Trophoblast cell (in vitro differentiated cells and primary cell): Measurements from ENCODE around the gene KCNB1.

Source experiments
- DNase-seq, 2 donors: peaks; one replicate each; pipeline ENCODE4 v3.0.0-alpha.2; 2016
- H2AFZ ChIP-seq: 2 replicates; pipeline ENCODE4 v1.6.1; 2013; ENCODE audit warnings: low read length, moderate library complexity, mild to moderate bottlenecking; ENCODE audit not compliant: insufficient read depth, poor library complexity
- H2AK5ac ChIP-seq: 2 replicates; pipeline ENCODE4 v1.6.1; 2013; ENCODE audit warnings: mild to moderate bottlenecking, low read length
- H2BK120ac ChIP-seq: 2 replicates; pipeline ENCODE4 v1.6.1; 2013; ENCODE audit warnings: low read length, mild to moderate bottlenecking, moderate library complexity; ENCODE audit not compliant: insufficient read depth, poor library complexity
- H2BK12ac ChIP-seq: 2 replicates; pipeline ENCODE4 v1.6.1; 2013; ENCODE audit warnings: mild to moderate bottlenecking, low read length, moderate library complexity
- H2BK5ac ChIP-seq: 2 replicates; pipeline ENCODE4 v1.6.1; 2013; ENCODE audit warnings: low read length, low read depth, moderate library complexity, mild to moderate bottlenecking; ENCODE audit not compliant: poor library complexity
- H3K14ac ChIP-seq: 2 replicates; pipeline ENCODE4 v1.6.1; 2013; ENCODE audit warnings: mild to moderate bottlenecking, low read length
- H3K18ac ChIP-seq: 2 replicates; pipeline ENCODE4 v1.6.1; 2013; ENCODE audit warnings: mild to moderate bottlenecking, low read length
- H3K23ac ChIP-seq: 2 replicates; pipeline ENCODE4 v1.6.1; 2013; ENCODE audit warnings: low read length
- H3K27ac ChIP-seq: 2 replicates; pipeline ENCODE4 v1.5.1; 2013; ENCODE audit warnings: low read depth, mild to moderate bottlenecking, inconsistent platforms, low read length, moderate library complexity
- H3K27me3 ChIP-seq: 2 replicates; pipeline ENCODE4 v1.6.1; 2013; ENCODE audit warnings: inconsistent platforms, mild to moderate bottlenecking, low read length, moderate library complexity; ENCODE audit not compliant: insufficient read depth
- H3K36me3 ChIP-seq, 2 experiments: 1 replicate in 1 of 2; 2 replicates in 1 of 2; pipeline ENCODE4 v1.6.1; 2013; ENCODE audit warnings: low read length in 2 of 2, mild to moderate bottlenecking in 2 of 2, moderate library complexity in 1 of 2; ENCODE audit not compliant: insufficient read depth in 2 of 2, control insufficient read depth in 1 of 2
- H3K4ac ChIP-seq: 2 replicates; pipeline ENCODE4 v1.6.1; 2013; ENCODE audit warnings: low read depth, mild to moderate bottlenecking, low read length, moderate library complexity
- H3K4me1 ChIP-seq, 2 experiments: 1 replicate in 1 of 2; 2 replicates in 1 of 2; pipeline ENCODE4 v1.6.1; 2013; ENCODE audit warnings: low read length in 2 of 2, mild to moderate bottlenecking in 2 of 2, moderate library complexity in 1 of 2; ENCODE audit not compliant: insufficient read depth in 2 of 2, control insufficient read depth in 1 of 2
- H3K4me2 ChIP-seq: 2 replicates; pipeline ENCODE4 v1.6.1; 2013; ENCODE audit warnings: inconsistent platforms, mild to moderate bottlenecking, low read length, moderate library complexity
- H3K4me3 ChIP-seq: 2 replicates; pipeline ENCODE4 v1.5.1; 2013; ENCODE audit warnings: mild to moderate bottlenecking, low read depth, low read length, inconsistent platforms
- H3K79me1 ChIP-seq: one replicate; pipeline ENCODE4 v1.6.1; 2013; ENCODE audit warnings: low read length
- H3K79me2 ChIP-seq: 2 replicates; pipeline ENCODE4 v1.6.1; 2013; ENCODE audit warnings: low read length, mild to moderate bottlenecking; ENCODE audit not compliant: control insufficient read depth, insufficient read depth, poor library complexity
- H3K9ac ChIP-seq: 2 replicates; pipeline ENCODE4 v1.6.1; 2013; ENCODE audit warnings: mild to moderate bottlenecking, low read length
- H3K9me3 ChIP-seq: 2 replicates; pipeline ENCODE4 v1.6.1; 2013; ENCODE audit warnings: low read depth, mild to moderate bottlenecking, control low read depth, inconsistent platforms, low read length; ENCODE audit not compliant: insufficient read depth
- H4K12ac ChIP-seq: 2 replicates; pipeline ENCODE4 v1.6.1; 2013; ENCODE audit warnings: low read depth, mild to moderate bottlenecking, low read length, moderate library complexity
- H4K8ac ChIP-seq: 2 replicates; pipeline ENCODE4 v1.6.1; 2013; ENCODE audit warnings: low read depth, mild to moderate bottlenecking, low read length, moderate library complexity
- H4K91ac ChIP-seq: one replicate; pipeline ENCODE4 v1.6.1; 2013; ENCODE audit warnings: low read depth, mild to moderate bottlenecking, low read length, moderate library complexity
- WGBS: extraction: QIAGEN DNeasy Blood & Tissue Kit; methylation state at CpG from one replicate; pipeline ENCODE4 v1.1.7; 2013; ENCODE audit warnings: missing lambda C conversion rate; ENCODE audit not compliant: insufficient read length, insufficient coverage; ENCODE audit errors: extremely low coverage; 5-methylcytosine and 5-hydroxymethylcytosine counted together

The KCNB1 gene

DNA sequence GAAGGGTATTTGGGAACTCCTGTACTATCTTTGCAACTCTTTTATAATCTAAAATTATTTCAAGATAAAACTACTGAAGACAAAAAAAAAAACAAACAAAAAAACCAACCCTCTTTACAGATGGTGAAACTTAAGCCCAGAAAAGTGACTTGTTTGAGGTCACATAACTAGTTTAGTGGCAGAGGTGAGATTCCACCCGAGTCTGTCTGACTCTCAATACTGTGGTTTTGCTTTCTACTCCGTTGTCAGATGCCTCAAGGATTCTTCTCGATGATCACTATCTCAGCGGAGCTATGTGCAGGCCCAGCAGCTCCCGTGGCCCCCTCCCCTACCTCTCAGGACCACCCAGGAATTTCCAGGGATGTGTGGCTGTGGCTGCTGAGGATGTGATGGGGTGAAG is 36.1 kb upstream of the KCNB1 start:
- Histone ChIP-seq H3K4me3 (no peak overlapping the region), H3K4me2 (no peak overlapping the region), H3K4me1 (no peaks in the 10 kb centered on the region), H3K14ac (no peak overlapping the region), H3K79me2 (no peaks in the 10 kb centered on the region), H3K23ac (no peak overlapping the region), H4K12ac (no peak overlapping the region), H4K91ac (no peak overlapping the region), H3K79me1 (no peaks in the 10 kb centered on the region), H2BK5ac (no peak overlapping the region), H4K8ac (no peak overlapping the region), H2AK5ac (no peak overlapping the region), H3K9ac (no peak overlapping the region), H3K36me3 (no peaks in the 10 kb centered on the region), H2BK12ac (no peak overlapping the region), H3K27ac (no peak overlapping the region), H3K18ac (no peak overlapping the region), H3K27me3 (no peaks in the 10 kb centered on the region), H3K9me3 (no peaks in the 10 kb centered on the region), H2AFZ (no peak overlapping the region), H2BK120ac (no peak overlapping the region), H3K4ac (no peak overlapping the region)
- no CpG with 5 or more reads among the region's 5 CpGs for WGBS
- DNase-seq = no peak

DNA sequence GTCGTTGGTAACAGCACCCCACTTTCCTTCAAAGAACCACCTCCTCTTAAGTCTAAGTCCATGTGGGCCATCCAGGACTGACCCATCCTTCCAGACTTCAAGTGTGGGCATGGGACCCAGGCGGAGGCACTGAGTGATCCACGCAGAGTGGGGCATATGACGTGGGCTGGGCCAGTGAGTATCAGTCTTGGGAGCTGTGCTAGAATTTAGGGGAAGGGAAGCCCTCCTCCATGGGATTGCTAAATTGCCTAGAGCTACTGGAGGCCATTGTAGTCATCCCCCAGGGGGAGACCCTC is 35.3 kb upstream of the KCNB1 start:
- DNase-seq = no peak

DNA sequence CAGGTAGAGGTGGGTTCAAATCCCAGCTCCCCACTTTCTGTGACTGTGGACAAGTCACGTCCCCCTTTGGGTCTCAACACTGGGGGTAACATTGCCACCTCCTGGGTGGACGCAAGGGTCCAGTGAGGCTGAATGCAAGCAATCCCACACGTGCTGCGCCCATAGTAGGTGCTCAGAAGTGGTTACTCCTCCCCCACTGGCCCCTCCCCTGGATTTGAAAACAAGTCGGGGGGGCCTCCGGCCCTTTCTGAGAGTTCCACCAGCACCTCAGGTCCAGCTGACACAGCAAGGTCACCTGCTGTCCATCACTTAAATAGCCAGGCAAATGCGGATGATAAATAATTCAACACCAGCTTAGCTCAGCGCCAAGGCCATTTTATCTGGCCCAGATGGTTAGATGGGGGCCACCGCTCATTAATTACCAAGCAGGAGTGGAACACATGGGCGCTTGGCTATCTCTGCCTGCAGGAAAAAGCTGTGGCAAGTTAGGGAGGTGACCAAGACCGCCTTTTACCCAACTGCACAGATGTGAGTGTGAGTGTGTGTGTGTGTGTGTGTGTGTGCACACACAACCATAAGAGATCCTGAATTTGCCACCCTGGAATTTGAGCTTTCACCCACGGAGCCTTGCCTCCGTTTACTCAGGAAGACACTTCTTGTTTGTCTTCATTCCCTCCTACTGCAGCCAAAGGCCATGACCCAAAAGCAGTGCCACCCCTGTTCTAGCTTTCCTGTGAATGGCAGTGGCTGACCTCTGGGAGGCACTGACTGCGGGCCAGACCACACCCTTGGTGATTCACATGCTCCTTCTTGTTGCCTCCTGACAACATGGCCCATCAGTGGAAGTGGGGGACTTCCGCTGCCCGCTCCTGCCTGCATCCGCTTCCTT is 34.7 kb upstream of the KCNB1 start:
- no peaks in the 10 kb centered on the region for H3K36me3 ChIP-seq
- H3K4me2 ChIP-seq = no peak overlapping the region
- no peaks in the 10 kb centered on the region for H3K79me1 ChIP-seq
- no peak overlapping the region for H2AK5ac ChIP-seq
- DNase-seq = no peak
- H3K4ac ChIP-seq = no peak overlapping the region
- H3K23ac ChIP-seq = no peak overlapping the region
- H2BK12ac ChIP-seq = no peak overlapping the region
- no peaks in the 10 kb centered on the region for H3K4me1 ChIP-seq
- no peak overlapping the region for H3K27ac ChIP-seq
- no peak overlapping the region for H4K12ac ChIP-seq
- no peaks in the 10 kb centered on the region for H3K79me2 ChIP-seq
- no peaks in the 10 kb centered on the region for H3K27me3 ChIP-seq
- WGBS = no CpG with 5 or more reads among the region's 17 CpGs
- H3K9me3 ChIP-seq = no peaks in the 10 kb centered on the region
- no peak overlapping the region for H2BK120ac ChIP-seq
- no peak overlapping the region for H4K8ac ChIP-seq
- H4K91ac ChIP-seq = no peak overlapping the region
- H3K9ac ChIP-seq = no peak overlapping the region
- H2AFZ ChIP-seq = no peak overlapping the region
- H3K18ac ChIP-seq = no peak overlapping the region
- no peak overlapping the region for H2BK5ac ChIP-seq
- no peak overlapping the region for H3K4me3 ChIP-seq
- H3K14ac ChIP-seq = no peak overlapping the region

More for the DNA sequence above, 35.3 kb upstream of the KCNB1 start:
- no peak overlapping the region for H3K4me2 ChIP-seq
- no peak overlapping the region for H2BK120ac ChIP-seq
- no peak overlapping the region for H2AFZ ChIP-seq
- no CpG with 5 or more reads among the region's 4 CpGs for WGBS
- H3K23ac ChIP-seq = no peak overlapping the region
- no peak overlapping the region for H3K4me3 ChIP-seq
- no peak overlapping the region for H2AK5ac ChIP-seq
- H3K27ac ChIP-seq = no peak overlapping the region
- H2BK12ac ChIP-seq = no peak overlapping the region
- H3K9ac ChIP-seq = no peak overlapping the region
- H3K27me3 ChIP-seq = no peaks in the 10 kb centered on the region
- no peaks in the 10 kb centered on the region for H3K9me3 ChIP-seq
- no peaks in the 10 kb centered on the region for H3K79me2 ChIP-seq
- no peak overlapping the region for H4K8ac ChIP-seq
- H3K4me1 ChIP-seq = no peaks in the 10 kb centered on the region
- H4K91ac ChIP-seq = no peak overlapping the region
- no peak overlapping the region for H3K18ac ChIP-seq
- no peak overlapping the region for H3K14ac ChIP-seq
- no peaks in the 10 kb centered on the region for H3K79me1 ChIP-seq
- no peaks in the 10 kb centered on the region for H3K36me3 ChIP-seq
- H3K4ac ChIP-seq = no peak overlapping the region
- H4K12ac ChIP-seq = no peak overlapping the region
- H2BK5ac ChIP-seq = no peak overlapping the region

DNA sequence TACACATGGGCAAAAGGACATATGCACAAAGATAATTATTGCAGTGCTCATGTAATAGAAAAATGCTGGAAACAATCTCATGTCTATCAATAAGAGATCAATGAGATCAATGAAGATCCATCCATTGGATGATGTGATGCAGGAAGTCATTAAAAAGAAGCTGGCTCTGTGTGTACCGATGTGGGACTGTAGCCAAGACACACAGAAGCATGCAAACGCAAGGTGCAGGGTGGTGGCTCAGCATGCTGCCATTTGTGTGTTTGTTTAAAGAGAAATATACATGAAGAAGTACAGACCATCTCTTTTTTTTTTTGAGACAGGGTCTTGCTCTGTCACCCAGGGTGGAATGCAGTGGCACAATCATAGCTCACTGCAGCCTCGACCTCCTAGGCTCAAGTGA is 33.1 kb upstream of the KCNB1 start:
- Histone ChIP-seq H3K79me1 (no peaks in the 10 kb centered on the region), H2BK120ac (no peak overlapping the region), H3K4me3 (no peak overlapping the region), H3K36me3 (no peaks in the 10 kb centered on the region), H2AK5ac (no peak overlapping the region), H3K9ac (no peak overlapping the region), H3K27ac (no peak overlapping the region), H3K27me3 (no peaks in the 10 kb centered on the region), H3K4me2 (no peak overlapping the region), H3K18ac (no peak overlapping the region), H3K4me1 (peaks cover 3% of the 10 kb centered on the region in 2 experiments), H3K79me2 (no peaks in the 10 kb centered on the region), H3K23ac (no peak overlapping the region), H3K9me3 (no peaks in the 10 kb centered on the region), H2BK12ac (no peak overlapping the region), H3K4ac (no peak overlapping the region), H4K91ac (no peak overlapping the region), H2BK5ac (no peak overlapping the region), H4K12ac (no peak overlapping the region), H3K14ac (no peak overlapping the region), H4K8ac (no peak overlapping the region), H2AFZ (no peak overlapping the region)
- DNase-seq = no peak
- no CpG with 5 or more reads among the region's 3 CpGs for WGBS
